GM20431 (cell line): ENCODE results near the gene STK36.
"Not testable (repeated sequence)": the region's sequence is repeated elsewhere in the genome, so short reads cannot be mapped to it uniquely, and the experiment has no call there.

Source experiments
- in situ Hi-C: fragments of 300-500 bp; cut with MseI, MboI; formaldehyde crosslinking; loops from one replicate; pipeline ENCODE4 v1.15.0; 2020; ENCODE audit warnings: low sequenced_read_pairs; ENCODE audit not compliant: unreplicated experiment

Gene STK36

DNA sequence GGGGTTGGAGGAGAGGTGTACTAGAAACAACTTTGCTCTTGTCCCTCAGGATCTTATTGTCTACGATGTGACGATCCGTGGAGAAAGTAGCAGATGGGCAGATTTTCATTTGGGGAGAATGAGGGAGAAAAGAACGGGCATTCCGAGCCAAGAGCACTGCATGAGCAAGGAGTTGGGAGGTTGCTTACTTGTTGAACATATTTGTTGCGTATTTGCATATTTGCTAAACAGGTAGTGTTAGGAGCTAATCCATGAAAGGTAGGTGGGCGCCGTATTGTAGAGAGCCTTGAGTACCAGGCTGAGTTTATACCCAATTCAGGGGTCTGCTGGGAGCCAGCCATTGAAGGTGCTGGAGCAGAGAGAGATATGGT is 11.9 kb upstream of the STK36 start:
- in situ Hi-C loops = loop anchor here (25.0 kb wide), 2 partner anchors 177 to 248 kb away; partner anchors contain the start of genes PRKAG3 and VIL1

DNA sequence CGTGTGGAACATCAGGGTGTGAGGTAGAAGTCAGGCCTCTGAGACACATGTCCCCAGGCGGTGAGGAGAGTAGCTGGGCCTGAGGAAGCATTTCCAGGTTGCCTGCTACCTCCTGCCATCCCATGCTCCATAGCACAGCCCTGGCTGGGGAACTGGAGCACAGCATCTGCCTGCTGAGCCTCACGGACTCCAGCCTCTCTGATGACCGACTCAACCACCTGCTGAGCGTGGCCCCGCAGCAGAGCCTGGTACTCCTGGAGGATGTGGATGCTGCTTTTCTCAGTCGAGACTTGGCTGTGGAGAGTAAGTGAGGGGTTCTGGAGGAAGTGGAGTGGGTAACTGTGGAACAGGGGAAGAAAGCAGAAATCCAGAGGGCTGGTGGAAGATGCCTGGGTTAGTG is 9.5 kb upstream of the STK36 start:
- in situ Hi-C loops = loop anchor here (25.0 kb wide), 2 partner anchors 175 to 250 kb away; partner anchors contain the start of genes PRKAG3 and VIL1

DNA sequence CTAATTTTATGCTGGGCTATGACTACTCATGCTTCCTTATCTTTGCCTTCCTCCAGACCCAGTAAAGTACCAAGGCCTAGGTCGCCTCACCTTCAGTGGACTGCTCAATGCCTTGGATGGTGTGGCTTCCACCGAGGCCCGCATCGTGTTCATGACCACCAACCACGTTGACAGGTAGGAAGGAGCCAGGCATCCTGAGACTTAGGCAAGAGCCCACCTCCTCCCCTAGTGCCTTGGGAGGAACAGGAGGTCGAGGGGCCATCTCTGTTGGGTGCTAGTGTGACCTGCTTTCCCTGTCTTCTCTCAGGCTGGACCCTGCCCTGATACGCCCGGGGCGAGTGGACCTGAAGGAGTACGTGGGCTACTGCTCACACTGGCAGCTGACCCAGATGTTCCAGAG is 9.1 kb upstream of the STK36 start:
- in situ Hi-C loops = loop anchor here (25.0 kb wide), 2 partner anchors 174 to 251 kb away; partner anchors contain the start of genes PRKAG3 and VIL1

DNA sequence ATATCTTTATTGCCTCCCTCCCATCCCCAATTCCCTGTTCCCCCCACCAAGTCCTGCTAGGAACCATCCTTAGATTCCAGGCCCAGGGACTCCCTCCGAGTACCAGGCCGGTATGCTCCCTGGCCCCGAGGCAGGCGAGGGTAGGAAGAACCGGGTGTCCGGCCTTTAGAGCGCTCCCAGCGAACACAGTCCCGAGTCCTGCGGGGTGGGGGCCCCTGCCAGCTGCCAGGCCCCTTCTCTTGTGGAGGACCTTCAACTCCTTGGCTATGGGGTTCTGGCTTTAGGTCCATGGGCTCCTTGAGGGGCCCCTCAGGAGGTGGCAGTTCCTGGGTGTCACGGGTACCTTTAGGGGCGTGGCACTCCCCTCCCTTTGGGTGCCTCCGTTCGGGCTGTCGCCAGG is 8.0 kb upstream of the STK36 start:
- in situ Hi-C loops = loop anchor here (25.0 kb wide), 2 partner anchors 173 to 252 kb away; partner anchors contain the start of genes PRKAG3 and VIL1

DNA sequence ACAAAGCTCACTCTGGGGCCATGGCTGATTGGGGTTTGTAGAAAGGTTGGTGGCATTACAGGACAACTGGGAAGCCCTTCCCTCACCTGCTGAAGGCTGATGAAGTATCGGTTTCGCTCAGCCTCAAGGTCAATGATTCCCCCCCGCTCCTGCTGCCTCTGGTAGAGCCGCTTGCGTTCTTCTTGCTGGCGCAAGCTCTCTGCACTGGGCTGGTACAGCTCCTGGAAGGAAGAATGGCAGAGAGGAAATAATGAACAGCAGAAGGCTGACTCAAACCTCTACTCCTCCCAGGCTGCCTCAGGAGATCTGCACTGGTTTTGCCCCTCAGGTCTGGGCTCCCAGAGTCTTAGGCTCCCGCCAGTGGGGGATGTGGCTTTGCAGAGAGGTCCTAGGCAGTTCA is 7.2 kb upstream of the STK36 start:
- in situ Hi-C loops = loop anchor here (25.0 kb wide), 2 partner anchors 173 to 252 kb away; partner anchors contain the start of genes PRKAG3 and VIL1

DNA sequence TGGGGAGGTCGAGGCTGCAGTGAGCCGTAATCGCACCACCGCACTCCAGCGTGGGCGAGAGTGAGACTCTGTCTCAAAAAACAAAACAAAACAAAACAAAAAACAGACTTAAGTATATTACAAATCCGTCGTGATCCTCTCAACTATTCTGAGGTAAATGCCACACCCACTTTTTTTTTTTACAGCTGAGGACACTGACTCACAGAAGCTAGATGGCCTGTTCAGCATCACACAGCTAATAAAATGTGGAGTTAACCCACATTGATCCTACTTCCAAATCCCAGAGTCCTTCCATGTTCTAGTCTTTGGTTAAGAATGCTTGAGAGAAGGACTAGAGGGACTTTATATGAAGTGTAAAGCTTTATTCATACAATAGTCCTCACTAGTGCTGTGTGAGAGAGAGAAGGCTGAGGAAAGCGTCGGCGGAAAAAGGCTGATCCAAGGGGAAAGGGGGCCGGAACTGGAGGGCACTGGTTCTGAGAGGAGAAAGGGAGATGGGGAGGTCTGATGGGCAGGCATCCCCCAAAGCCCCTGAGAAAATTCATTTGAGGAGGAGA is 711 bp upstream of the STK36 start:
- in situ Hi-C loops = loop anchor here (25.0 kb wide), 2 partner anchors 166 to 259 kb away; partner anchors contain the start of genes PRKAG3 and VIL1

DNA sequence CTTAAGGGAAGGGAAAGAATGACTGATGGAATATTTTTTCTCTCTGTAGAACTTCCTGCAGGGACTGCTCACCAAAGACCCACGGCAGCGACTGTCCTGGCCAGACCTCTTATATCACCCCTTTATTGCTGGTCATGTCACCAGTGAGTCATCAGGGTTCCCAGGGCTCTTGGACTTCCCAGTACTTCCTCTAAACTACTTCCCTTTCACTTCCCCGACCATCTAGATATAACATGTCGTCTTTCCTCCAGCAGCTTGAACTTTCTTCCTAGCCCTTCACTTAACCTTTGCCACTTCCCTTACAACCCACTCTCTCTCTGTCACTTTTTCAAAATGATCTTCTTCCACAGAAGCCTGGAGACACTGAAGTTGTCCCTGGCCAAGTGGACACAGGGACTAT is 7.2 kb downstream of the STK36 start:
- in situ Hi-C loops = no loop called here

DNA sequence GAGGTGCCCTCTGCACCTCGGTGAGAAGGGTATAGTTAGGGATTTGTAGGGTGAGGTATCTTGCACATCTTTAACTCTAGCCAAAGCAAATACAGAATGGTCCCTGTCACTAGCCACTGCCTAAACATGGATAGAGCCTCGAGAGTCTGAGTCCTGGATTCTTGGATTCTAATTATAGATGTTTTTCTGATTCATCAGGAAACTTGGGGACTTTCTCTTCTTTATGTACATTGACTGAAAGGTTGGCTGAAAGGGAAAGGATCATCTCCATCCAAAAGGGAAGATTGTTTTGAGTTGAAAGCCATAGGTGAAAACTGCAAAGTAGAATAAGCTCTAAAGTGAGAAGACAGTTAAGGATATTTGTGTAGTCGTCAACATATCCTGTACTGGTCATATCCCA is 8.2 kb downstream of the STK36 start:
- in situ Hi-C loops = no loop called here

DNA sequence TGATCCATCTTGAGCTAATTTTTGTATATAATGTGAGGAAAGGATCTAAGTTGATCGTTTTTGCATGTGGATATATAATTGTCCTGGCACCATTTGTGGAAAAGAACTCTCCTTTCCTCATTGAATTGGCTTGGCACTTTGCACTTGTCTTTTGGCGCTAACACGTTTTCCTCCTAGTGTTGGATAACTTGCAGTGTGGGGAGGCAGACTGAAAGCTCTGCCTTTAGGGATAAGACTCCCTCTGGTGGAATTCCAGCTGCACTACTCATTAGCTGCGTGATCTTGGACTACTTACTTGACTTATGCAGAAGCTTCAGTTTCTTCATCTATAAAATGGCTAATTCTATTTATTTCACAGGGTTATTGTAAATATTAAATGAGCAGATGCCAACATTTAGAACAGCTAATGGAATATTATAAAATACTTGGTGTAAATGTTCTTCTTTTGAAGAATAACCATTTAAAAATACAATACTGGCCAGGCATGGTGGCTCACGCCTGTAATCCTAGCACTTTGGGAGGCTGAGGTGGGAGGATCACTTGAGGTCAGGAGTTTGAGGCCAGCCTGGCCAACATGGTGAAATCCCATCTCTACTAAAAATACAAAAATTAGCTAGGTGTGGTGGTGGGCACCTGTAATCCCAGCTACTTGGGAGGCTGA is 15.6 kb downstream of the STK36 start:
- in situ Hi-C loops = not testable (repeated sequence)

DNA sequence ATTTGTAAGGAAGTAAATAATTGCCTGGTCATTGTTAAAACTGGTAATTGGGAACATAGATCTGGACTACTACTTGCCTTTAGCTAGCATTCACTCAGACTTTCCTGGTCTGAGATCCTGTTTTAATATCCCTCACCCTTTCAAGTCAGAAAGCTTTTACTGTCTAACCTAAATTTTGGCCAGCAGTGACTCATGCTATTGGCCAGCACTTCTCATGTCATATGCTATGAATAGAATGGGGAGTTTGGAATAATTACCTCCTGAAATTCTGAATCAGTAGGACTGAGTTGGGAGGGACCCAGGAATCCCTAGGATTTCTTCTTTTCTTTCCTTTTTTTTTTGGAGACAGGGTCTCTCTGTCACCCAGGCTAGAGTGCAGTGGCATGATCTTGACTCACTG is 19.3 kb downstream of the STK36 start:
- in situ Hi-C loops = no loop called here

DNA sequence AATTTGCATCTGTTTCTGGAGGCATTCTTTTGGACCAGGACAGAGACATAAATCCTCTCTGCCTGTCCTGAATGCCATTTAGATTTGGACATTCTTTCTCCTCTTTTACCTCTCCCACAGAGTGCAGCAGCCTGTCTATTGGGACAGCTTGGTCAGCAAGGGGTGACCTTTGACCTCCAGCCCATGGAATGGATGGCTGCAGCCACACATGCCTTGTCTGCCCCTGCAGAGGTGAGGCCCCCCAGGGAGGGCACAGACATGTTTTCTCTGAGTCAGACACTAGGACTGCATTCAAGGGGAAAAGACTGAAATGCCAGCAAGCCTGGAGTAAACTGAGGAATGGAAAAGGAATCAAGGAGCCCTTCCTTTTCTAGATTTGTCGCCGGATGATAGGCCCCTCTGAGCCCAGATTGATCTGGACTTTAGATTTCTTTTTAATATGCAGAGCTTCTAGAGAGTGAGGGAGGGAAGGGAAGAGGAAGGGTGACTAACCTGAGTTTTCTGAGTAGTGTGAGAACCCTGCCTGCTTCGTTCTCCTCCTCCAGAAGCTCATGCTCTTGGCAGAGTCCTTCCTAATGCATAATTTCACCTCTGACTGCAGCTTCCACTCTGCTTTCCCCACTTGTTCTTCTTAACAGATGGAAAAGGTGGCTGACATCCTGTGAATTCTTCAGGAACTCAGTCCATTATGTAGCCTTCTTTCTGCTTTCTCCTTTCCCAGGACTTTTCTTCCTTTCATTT is 22.7 kb downstream of the STK36 start:
- in situ Hi-C loops = no loop called here

DNA sequence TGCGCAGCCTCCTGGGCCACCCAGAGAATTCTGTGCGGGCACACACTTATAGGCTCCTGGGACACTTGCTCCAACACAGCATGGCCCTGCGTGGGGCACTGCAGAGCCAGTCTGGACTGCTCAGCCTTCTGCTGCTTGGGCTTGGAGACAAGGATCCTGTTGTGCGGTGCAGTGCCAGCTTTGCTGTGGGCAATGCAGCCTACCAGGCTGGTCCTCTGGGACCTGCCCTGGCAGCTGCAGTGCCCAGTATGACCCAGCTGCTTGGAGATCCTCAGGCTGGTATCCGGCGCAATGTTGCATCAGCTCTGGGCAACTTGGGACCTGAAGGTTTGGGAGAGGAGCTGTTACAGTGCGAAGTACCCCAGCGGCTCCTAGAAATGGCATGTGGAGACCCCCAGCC is 27.0 kb downstream of the STK36 start:
- in situ Hi-C loops = no loop called here

DNA sequence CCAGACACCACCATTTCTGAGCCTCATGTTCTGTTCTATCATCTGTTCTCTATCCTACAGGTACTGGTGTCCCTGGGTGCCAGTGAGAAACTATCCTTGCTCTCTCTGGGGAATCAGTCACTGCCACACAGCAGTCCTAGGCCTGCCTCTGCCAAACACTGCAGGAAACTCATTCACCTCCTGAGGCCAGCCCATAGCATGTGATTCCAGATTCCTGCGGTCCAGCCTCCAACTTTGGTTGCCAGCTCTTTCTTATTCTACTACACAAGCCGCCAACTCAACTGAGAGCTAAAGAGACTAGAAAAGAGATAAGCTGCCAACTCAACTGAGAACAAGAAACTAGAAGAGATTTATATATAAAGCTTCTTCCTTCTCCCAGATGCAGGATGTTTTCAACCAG is 29.9 kb downstream of the STK36 start:
- in situ Hi-C loops = no loop called here

DNA sequence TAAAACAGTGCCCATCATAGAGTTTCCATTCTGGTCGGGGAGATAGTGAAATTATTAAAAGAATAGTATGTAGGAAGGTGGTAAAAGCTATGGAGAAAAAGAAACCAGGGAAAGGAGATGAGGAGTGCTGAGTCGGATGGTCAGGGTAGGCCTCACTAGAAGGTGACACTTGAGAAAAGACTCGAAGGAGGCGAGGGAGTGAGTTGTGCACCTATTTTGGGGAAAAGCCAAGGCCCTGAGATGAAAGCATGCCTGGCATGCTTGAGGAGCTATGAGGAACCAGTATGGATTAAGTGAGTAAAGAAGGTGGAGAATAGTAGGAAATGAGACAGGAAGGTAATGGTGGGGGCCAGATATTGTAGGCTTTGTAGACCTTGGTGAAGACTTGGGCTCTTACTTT is 31.5 kb downstream of the STK36 start:
- in situ Hi-C loops = no loop called here

DNA sequence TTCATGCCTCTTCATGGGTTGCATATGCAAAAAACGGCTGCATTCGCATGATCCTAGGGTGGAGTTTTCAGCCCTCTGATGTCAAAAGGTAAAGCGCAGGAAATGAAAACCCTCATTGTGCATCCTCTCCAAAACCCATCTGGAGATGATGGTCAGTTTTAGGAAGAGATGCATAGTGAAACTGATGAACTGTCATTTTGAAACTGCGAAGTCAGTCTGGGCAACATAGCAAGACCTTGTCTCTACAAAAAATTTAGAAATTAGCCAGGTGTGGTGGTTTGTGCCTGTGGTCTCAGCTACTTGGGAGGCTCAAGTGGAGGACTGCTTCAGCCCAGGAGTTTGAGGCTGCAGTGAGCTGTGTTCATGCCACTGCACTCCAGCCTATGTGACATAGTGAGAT is 36.2 kb downstream of the STK36 start:
- in situ Hi-C loops = no loop called here

DNA sequence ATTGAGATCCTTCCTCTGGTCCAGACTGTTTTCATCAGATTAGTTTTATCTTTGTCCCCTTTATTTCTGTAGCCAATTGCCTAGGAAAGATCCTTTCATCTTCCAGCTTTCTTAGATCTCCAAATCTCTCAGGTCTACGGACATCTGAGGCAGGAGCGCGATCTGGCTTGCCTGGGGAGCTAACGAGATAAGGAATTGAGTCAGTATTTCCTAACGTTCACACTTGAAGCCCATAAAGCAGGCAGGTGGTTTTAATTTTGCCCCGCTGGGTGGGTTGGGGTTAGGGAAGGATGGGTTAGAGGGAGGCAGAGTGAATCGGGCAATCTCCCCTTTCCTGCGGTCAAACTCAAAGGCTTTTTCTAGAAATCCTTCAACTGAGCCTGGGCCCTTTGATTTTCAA is 38.0 kb downstream of the STK36 start:
- in situ Hi-C loops = no loop called here

DNA sequence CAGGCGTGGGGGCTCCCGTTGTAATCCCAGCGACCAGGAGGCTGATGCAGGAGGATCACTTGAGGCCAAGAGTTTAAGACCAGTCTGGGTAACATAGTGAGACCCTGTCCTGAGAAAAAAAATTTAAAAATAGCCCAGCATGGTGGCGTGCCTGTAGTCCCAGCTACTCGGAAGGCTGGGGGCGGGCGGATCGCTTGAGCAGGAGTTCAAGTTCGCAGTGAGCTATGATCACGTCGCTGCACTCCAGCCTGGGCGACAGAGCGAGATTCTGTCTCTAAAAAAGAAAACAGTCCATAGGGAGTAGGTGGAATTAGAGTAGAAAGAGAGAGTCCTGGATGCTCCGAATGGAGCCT is 38.4 kb downstream of the STK36 start:
- in situ Hi-C loops = no loop called here

DNA sequence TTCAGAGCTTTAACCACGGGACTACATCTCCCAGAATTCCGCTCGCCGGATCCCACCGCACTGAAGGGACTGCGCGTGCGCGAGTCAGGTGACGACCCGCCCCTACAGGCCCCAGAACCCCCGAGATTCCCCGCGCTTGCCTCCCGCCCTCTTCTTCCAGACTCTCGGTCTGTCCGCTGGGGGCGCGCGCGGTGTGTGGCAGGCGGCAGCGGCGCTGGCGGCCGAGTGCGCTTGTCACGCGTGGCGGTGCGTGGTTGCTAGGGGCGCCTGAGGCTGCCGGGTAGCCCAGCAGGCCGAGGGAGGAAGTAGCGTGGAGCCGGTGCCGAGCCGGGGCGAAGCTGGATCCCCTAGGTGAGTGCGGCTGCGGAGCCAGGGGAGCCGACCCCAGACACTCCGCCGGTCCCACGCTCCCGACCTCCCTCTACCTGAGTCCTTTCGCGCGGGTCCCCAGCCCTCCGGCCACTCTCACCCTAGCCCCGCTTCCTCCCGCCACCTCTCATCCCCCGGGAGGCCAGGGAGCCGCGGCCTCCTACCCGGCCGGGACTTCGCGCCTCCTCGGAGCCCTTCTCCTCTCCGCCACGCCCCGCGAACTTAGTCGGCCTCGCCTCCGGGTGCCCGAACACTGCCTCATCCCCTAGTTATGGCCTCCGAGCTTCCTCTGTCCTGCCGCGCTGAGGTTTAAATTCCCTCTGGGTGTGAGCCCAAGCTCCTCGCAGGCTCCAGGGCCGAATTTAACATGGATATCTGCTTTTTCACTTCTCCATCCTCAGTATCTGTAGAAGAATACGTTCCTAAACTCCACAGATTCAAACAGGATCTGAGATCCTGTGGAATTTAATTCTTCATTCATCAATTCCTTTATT is 39.0 kb downstream of the STK36 start, which contains the start of gene TTLL4:
Gene TTLL4, plus strand, starts transcription at position 149 of the 863 bp plus-strand sequence. CDS start 26,842 bp downstream, outside the sequence.
- in situ Hi-C loops = no loop called here

DNA sequence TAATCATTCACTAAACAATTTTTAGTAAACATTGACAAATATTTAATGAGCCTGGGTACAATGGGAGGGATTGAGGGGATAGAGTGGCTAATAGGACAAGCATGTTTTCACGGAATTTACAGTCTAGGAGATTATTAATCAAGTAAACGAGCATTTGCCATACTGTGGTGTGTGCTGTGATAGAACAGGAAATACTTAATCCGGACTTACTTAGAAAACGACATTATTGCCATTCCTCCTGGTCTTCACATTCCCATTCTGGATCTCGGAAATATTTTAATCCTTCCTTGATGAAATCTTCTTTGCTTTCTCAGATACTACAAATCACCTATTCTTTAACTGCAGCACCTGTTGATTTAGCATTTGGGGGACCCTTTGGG is 39.7 kb downstream of the STK36 start:
- in situ Hi-C loops = no loop called here

DNA sequence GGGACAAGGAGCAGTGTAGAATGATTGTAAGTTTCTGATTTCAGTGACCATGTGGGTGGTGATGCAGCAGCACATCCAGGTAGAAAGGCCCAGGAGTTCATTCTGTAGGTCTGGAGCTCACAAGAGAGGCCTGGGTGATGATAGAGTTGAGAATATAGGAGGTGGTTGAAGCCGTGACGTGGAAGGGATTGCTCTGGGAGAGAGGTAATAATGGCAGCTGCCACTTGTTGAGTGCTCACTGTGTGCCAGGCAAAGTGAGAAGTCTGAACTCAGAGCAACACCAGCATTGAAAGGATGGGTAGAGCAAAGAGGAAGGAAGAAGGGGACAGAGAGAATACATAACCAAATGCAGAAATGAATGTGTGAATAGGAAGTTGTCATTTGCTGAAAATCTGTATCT is 42.0 kb downstream of the STK36 start:
- in situ Hi-C loops = no loop called here
